Right lung (tissue), 5 donors: ENCODE measurements around the gene IL1B. TPM values are rescaled to one million over a fixed set of nuclear protein-coding genes. Genes with fewer than 3 reads are reported as not detected.

Source experiments
- DNase-seq, 2 donors: peaks; one replicate each; pipeline ENCODE4 v3.0.0-alpha.2; 2013
- polyA plus RNA-seq, 5 donors: library from polyadenylated mRNA; unstranded; fragments of 120-200 nt; gene quantifications; one replicate each; pipeline versions ENCODE4 v1.2.1 to v1.2.3, GENCODE V29; 2013; ENCODE audit warnings: inconsistent platforms in 1 of 5, low replicate concordance in 1 of 5; ENCODE audit not compliant: insufficient read length in 5 of 5, insufficient read depth in 1 of 5

The IL1B gene
- polyA plus RNA-seq, 5 donors = 0.37 to 2.9 (median 1.2) TPM

DNA sequence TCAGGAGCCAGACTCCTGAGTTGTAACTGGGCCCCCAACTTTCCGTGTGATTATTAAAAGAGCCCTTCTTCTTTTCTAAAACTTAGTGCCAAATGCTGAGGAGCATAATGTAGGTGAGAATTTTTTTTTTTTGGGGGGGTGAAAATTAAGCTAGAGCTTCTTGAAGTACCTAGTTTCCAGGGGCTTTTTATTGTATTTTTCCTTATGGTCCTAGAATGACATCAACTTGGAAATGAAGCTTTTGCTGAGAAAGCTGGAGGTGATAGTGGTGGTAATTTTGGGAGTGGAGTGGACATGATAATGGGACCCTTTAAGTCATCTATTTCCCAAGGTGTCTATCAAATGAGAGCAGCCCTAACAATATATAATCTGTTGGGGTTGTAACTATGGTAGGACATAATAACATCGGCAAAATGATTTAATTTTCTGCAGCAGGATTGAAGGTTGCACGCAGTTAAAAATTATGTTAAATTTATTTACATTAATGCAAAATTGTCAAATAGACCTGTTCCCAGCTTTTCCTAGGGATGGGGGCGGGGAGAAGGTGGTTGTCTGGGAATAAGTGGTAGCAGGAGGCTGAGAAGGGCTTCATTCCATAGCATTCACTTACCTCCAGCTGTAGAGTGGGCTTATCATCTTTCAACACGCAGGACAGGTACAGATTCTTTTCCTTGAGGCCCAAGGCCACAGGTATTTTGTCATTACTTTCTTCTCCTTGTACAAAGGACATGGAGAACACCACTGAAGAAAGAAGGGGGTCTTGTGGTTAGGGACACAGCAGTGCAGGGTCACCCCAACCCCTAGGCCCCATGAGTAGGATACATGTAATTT, 5.7 kb downstream of the IL1B start:
- no peak for DNase-seq

DNA sequence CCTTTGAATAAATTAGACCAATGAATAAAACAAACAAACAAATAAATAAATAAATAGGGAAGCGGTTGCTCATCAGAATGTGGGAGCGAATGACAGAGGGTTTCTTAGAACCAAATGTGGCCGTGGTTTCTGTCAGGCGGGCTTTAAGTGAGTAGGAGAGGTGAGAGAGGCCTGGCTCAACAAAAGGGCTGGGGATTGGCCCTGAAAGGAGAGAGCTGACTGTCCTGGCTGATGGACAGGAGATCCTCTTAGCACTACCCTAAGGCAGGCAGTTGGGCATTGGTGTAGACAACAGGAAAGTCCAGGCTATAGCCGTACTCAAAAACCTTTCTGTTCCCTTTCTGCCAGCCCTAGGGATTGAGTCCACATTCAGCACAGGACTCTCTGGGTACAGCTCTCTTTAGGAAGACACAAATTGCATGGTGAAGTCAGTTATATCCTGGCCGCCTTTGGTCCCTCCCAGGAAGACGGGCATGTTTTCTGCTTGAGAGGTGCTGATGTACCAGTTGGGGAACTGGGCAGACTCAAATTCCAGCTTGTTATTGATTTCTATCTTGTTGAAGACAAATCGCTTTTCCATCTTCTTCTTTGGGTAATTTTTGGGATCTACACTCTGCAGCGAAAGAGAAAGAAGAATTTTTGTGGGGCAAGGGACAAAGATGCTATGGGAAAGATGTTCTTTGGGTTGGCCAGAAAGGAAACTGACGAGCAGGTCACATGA, 6.5 kb downstream of the IL1B start:
- DNase-seq = no peak

DNA sequence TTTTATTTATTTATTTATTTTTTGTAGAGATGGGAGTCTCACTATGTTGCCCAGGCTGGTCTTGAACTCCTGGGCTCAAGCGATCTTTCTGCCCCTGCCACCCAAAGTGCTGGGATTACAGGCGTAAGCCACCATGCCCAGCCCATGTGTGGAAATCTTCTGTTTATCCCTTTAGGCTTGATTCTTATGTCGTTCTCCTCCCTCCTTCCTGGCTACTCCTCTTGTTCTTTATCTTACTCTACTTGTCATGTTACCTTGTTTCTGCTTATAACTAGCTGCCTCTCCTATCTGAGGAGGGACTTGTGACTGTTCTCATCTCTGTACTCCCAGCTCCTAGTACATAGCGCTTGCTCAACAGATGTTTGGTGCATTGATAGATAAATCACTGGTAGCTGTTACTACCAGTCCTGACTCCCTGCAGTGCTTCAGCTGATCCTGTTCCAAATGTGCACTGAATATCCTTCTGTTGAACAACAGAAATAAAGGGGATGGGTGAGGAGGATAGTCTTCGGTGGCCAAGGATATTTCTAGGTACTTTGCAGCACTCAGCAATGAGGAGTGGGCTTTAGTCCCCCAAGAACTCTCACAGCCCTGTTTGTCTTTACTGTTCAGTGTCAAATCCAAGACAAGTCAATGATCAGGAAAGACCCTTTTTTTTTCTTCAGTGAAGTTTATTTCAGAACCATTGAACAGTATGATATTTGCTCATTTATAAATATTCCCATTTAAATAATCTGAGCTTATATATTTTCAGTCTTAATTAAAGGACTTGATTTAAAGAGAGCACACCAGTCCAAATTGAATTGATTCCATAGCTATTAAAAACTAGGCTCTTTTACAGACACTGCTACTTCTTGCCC, 7.2 kb downstream of the IL1B start:
- DNase-seq = no peak

DNA sequence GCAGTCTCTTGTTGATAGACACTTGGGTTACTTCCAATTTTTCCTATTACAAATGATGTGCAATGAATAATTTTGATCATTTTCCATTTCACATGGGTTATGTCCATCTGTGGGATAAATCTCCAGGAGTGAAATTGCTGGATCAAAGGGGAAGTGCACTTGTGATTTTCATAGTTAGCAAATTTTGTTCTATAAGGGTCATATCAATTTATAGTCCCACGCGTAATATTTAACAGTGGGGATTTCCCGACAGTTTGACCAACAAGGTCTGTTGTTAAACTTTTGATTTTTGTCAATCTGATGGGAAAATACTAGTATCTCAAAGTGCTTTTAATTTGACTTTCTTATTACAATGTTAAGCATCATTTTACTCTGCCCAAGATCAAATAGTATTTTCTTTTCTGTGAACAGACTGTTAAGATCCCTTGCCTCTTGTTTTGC, 8.3 kb downstream of the IL1B start:
- DNase-seq = no peak

DNA sequence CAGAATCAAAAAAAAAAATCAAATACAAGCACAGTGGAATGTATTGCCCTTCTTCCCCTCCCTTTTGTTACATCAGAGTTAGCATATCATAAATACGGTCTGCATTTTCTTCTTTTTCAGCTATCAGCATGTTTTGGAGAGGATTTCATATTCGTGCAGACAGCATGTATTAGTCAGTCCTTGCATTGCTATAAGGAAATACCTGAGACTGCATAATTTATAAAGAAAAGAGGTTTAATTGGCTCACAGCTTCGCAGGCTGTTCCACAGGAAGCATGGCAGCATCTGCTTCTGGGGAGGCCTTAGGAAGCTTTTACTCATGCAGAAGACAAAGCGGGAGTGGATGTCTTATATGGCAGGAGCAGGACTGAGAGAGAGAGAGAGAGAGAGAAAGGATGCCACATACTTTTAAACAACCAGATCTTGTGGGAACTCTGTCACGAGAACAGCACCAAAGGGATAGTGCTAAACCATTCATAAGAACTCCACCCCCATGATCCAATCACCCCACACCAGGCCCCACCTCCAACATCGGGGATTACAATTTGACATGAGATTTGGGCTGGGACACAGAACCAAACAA, 8.9 kb downstream of the IL1B start:
- DNase-seq = no peak

DNA sequence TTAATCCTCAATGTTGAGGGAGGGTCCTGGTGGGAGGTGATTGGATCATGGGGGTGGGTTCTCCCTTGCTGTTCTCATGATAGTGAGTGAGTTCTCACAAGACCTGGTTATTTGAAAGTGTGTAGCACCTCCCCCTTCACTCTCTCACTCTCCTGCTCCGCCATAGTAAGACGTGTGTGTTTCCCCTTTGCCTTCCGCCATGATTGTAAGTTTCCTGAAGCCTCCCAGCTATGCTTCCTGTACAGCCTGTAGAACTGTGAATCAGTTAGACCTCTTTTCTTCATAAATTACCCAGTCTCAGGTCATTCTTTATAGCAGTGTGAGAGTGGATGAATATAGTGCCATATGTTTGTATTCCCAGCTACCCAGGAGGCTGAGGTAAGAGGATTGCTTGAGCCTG, 9.6 kb downstream of the IL1B start:
- no peak for DNase-seq

DNA sequence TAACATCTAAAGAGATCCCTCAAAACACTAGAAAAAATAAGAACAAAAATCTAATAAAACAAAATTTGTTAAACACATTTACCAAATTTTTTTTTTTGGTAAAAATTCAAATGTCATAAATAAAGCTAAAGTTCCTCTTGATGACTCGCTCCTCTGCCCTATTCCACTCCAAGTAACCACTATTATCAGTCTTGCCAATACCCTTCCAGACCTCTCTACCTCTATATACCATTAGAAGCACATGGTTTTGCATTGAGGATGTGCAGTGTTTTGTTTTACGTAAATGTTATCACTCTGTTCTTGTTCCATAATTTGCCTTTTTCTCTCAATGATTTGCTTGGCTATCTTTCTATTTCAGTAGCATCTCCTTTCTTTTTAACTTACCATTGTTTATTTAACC, 10.9 kb downstream of the IL1B start:
- no peak for DNase-seq

DNA sequence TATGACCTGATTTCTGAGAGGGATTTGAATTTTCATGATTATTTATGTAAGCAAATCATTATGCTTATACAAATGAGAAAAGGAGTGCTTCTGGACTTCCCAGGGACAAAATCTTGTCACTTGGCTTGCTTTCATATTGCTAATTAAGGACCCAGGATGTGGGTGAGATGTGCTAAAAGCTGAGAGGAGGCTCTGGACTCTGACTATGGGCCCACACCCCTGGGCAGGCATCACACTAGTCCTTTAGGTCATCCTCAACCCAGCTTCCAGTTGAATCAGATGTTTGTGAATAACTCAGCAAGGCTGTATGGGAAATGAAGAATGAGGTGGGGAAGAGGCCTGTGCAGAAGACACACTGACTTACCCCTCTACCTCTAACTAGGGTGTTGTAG, 11.9 kb downstream of the IL1B start:
- DNase-seq = no peak

DNA sequence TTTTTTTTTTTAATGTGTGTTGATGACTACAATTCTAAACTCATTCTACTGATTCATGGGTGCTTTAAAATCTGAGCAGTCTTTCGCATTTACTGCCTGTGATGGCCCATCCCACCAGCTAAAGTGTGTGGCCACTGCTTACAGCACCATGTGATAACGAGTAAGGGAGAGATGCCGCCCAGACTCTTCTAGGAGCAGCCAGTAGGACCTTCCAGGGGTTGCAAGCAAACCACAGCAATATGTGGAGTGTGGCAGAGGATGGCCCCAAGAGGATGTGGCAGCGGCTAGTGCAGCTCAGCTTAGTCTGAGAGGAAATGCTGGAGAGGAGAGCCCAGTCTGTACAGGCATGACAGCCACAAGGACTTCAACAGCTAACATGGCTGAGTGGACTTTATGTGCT, 14.9 kb downstream of the IL1B start:
- no peak for DNase-seq

DNA sequence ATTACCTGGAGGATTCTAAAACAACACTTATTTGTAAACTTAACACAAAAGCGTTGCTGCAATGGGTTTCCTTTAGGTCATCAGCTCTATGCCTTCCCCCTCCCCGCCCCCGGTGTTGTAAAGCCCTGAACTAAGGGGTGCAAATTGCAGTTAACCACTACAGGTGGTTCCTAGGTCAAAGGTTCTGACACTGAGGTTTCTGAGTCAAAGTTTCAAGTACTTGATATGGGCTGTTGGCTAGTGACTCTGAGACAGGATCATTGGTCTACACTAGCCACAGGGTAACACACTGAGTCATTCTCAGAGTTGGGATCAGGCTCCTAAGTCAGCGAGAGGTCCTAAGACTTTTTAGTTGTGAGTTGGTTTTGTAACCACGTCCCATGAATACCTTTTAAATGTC, 15.4 kb downstream of the IL1B start:
- DNase-seq = no peak

DNA sequence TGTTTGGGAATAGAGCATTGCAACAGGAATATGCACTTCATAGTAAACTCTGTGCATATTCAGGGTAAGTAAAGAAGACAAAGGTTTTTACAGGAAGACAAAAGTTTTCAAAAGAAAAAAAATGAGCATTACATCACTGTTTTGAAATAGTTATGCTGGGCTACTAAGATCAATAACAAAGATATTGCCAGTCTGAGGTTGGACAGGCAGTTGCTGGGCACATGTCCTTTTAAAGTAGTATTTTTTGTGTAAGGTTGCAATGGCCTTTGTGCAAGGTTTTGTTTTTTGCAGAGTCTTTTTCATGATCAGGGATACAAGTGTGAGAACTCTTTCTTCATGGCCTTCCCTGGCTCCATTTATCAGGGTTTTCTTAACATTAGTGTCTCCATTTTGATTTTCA, 16.2 kb downstream of the IL1B start:
- no peak for DNase-seq

DNA sequence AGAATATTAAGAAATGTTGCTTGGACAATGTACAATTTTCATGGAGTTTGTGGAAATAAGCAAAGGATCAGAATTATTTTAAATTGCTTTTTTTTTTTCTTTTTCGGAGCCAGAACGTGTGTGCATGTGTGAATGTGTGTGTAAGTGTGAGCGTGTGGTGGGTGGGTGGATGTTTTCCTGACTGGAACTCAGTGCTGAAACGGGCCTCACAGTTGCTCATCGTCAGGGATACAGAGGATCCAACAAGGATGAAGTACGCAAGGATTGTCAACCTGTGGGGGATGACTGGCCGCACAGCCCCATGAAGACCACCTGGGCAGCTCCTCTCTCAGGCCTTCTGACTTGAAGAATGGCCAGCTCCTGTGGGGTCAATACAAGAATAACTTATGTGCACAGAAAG, 17.5 kb downstream of the IL1B start:
- no peak for DNase-seq

DNA sequence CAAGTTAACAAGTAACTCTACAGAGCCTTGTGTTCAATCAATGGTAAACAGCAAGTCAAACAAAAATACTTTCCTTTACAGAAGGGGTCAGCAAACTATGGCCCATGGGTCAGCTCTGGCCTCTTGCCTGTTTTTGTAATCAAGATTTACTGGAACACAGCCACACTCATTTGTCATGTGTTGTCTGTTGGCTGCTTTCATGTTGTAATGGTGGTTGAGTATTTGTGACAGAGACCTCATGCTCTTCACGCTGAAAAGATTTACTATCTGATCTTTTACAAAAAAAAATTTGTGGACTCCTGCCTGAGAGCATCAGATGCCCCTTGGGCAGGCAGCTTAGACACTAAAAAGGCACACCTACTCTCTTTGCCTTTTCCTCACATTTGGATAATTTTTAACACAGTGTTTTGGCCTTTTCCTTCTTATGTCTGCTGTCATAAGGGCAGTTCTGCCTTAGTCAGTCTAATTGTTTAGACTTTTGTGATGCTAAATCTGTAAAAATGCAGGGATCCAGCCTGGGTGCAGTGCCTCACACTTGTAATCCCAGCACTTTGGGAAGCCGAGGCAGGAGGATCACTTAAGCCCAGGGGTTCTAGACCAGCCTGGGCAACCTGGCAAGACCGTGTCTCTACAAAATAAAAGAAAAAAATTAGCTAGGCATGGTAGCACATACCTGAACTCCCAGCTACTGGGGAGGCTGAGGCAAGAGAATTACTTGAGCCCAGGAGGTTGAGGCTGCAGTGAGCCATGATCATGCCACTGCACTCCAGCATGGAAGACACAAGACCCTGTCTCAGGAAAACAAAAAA, 18.3 kb downstream of the IL1B start:
- DNase-seq = no peak

DNA sequence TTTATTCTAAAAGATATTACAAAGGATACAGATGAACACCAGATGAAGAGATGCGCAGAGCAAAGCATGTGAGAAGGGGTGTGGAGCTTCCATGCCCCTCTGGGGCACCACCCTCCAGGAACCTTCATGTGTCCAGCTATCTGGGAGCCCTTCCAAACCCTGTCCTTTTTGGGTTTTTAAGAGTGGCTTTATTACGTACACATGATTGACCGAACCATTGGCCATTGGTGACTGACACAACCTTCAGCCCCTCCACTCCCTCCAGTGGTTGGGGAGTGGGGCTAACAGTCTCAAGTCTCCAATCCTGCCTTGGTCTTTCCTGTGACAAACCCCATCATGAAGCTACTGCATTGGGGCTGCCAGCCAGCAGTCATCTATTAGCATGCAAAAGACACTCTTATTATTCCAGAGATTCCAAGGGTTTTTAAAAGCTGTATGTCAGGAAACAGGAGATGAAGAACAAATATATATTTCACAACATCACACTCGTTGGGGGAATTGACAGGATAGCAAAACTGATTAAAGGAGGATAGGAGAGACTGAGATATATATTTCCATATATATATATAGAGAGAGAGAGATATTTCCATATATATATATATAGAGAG, 19.4 kb downstream of the IL1B start:
- no peak for DNase-seq

DNA sequence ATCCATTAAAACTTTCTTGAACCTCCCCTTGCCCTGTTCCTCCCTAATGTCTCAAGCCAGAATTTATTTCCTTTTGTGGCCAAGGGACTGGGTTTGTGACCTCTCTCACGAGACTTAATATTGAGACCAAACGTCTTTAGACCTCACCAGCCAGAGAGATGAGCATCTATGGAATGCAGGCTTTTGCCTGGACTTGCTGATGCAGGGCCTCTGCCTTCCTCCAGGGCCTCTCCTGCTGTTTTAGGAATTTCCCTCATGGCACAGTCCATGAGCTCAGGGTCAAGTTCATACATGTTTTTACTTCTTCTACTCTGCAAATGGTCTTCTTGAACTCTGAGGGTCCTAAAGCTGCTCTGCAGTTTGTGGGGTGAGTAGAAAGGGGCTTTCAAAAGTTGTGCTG, 22.3 kb downstream of the IL1B start:
- no peak for DNase-seq

DNA sequence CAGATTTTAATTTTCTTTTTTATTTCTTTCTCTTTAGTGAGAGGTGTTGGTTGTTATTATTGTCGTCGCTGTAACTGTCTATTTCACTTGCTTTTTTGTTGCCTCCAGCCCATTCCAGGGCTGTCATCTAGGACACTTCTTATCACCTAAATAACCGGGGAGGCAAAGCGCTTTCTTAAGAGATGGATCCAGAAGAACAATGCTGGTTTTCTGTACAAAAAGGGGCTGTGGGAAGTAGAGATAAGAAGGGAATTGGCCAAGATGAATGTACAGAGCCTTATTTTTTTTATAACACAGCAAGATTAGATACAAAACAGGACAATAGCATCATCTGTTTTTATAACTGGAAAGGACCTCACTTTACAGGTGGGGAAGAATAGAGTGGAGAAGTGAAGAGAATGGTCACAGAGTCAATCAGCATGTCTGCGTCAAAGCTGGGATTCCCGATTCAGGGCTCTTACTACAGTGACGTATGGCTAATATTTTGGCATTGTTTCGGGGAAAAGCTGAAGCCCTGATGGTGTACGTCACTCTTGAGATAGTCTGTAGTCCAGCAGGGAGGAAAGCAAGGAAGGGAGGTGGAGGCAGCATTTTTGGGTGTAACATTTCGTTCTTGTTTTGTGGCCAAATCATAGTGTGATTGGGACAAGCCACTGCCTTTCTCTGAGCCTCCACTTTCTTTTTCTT, 23.2 kb downstream of the IL1B start:
- no peak for DNase-seq

DNA sequence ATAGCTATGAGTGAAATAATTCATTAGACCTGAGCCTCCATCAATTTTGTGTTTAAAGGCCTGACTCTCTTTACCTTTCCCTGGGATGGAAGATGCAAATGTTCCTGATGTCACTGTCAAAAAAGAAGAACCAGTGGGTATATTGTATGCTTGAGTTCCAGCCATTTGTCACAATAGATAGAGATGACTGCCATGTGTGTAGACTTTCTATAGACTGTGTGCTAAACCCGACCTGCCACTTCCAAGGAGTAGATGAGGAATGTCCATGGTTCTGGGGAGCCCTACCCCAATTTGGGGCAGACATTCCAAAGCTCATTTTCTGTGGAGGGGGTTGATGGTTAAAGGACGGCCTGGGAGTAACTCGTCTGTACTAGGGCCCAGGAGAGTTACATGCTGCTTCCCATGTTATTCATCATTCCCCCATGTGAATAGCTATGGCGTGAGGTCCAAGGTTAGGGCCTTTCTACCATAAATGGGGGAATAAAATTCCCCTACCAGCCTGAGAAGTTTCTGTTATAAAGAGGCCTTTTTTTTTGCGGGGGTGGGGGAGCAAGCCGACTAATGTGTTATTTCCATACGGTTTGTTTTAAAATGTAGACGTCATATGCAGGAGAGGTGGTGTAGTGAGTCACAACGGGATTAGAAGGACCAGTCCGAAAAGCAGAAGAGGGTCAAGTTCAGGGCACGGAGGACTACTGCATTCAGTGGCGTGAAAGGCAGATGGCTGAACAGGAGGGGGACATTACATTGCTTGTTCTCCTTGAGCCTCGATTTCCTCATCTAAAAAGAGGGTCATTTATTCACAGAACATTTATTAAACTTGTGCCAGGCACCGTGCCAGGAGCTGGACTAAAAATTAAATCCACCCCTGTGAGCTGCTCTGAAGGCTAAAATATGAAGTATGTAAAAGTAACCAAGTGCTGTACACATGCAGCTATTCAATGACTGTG, 24.0 kb downstream of the IL1B start:
- DNase-seq = no peak

DNA sequence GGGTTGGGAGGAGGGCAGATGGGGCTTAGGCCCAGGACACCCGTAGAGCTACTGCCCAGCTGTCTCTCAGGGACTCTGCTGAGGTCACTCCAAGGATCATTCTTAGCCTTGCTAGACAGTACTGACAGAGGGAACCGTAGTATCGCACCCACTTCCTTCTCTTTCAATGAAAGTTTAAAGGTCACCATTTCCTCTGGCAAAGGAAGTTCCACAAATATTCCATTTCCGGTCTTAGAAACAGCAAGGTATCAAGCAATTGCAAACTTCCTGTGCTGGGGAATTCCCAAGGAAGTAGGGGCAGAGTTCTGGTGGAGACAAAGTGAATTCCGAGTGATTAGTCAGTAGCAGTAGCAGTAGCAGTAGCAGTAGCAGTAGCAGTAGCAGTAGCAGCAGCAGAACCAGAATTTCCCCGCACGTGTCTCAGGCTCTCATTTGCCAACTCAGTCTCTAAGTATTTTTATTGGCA, 24.7 kb downstream of the IL1B start:
- DNase-seq = no peak
